PC-9 (cell line): ENCODE results near the gene HBEGF. TPM values are rescaled to one million over a fixed set of nuclear protein-coding genes. Genes with fewer than 3 reads are reported as not detected.

Source experiments
- BruUV-seq: library from RNA; stranded (reverse); fragments of 400-500 nt; replicated peaks from 2 replicates; lab custom pipeline; 2021; lab: Mats Ljungman, UMichigan
- CTCF ChIA-PET: fragments of 300-600 bp; sonication (Branson Sonifier 250); formaldehyde crosslinking; loops from one replicate; lab custom pipeline; 2022; ENCODE audit warnings: antibody characterized with exemption; lab: Charles Lee
- POLR2A ChIA-PET: fragments of 300-600 bp; sonication (Branson Sonifier 250); formaldehyde crosslinking; loops from one replicate; lab custom pipeline; 2022; ENCODE audit warnings: antibody characterized with exemption; ENCODE audit not compliant: unreplicated experiment; lab: Charles Lee
- DNase-seq, 2 experiments: peaks; one replicate each; pipeline versions ENCODE4 v3.0.0 to v3.0.0-alpha.2; 2015 to 2022; ENCODE audit warnings: mixed read lengths in 1 of 2
- H2AFZ ChIP-seq: fragments of 200-600 bp; sonication (generic); 2 replicates; pipeline ENCODE4 v1.8.1; 2017; ENCODE audit warnings: antibody characterized with exemption
- H3F3A ChIP-seq: fragments of 200-600 bp; sonication (generic); 2 replicates; pipeline ENCODE4 v1.8.1; 2017; ENCODE audit warnings: antibody characterized with exemption, mild to moderate bottlenecking, low read depth; ENCODE audit not compliant: insufficient read depth
- H3K27ac ChIP-seq: fragments of 200-600 bp; sonication (generic); 2 replicates; pipeline ENCODE4 v1.6.1; 2016; ENCODE audit warnings: mixed run types
- H3K27me3 ChIP-seq: fragments of 200-600 bp; sonication (generic); 2 replicates; pipeline ENCODE4 v1.6.1; 2016; ENCODE audit warnings: low read depth, mixed run types; ENCODE audit not compliant: insufficient read depth
- H3K36me3 ChIP-seq: fragments of 200-600 bp; sonication (generic); 2 replicates; pipeline ENCODE4 v1.6.1; 2016; ENCODE audit warnings: low read depth, mixed run types
- H3K4me1 ChIP-seq: fragments of 200-600 bp; sonication (generic); replicated peaks from 2 replicates; pipeline ENCODE4 v1.6.1; 2016; ENCODE audit warnings: mixed run types; ENCODE audit not compliant: insufficient read depth
- H3K4me2 ChIP-seq: fragments of 200-600 bp; sonication (generic); 2 replicates; pipeline ENCODE4 v1.6.1; 2017; ENCODE audit warnings: mixed run types
- H3K4me3 ChIP-seq: fragments of 200-600 bp; sonication (generic); 2 replicates; pipeline ENCODE4 v1.6.1; 2016; ENCODE audit warnings: mixed run types
- H3K79me2 ChIP-seq: fragments of 200-600 bp; sonication (generic); 2 replicates; pipeline ENCODE4 v1.6.1; 2017; ENCODE audit warnings: low read depth, mixed run types
- H3K9me2 ChIP-seq: fragments of 200-600 bp; sonication (generic); 2 replicates; pipeline ENCODE4 v1.8.1; 2017; ENCODE audit warnings: mild to moderate bottlenecking; ENCODE audit not compliant: insufficient read depth
- H3K9me3 ChIP-seq: fragments of 200-600 bp; sonication (generic); 2 replicates; pipeline ENCODE4 v1.8.1; 2016; ENCODE audit warnings: low read depth; ENCODE audit not compliant: insufficient read depth
- H4K20me1 ChIP-seq: fragments of 200-600 bp; sonication (generic); 2 replicates; pipeline ENCODE4 v1.8.1; 2017; ENCODE audit not compliant: insufficient read depth
- CTCF ChIP-seq: fragments of 200-600 bp; sonication (generic); conservative IDR thresholded peaks from 2 replicates; pipeline ENCODE4 v1.6.1; 2017; ENCODE audit warnings: mixed run types, antibody characterized with exemption, mild to moderate bottlenecking, moderate library complexity
- EZH2 ChIP-seq: fragments of 200-600 bp; sonication (generic); IDR thresholded peaks from 2 replicates; pipeline ENCODE4 v1.8.0; 2017; ENCODE audit warnings: antibody characterized with exemption, low read depth
- intact Hi-C: fragments of 100-400 bp; cut with micrococcal nuclease; formaldehyde crosslinking; loops from one replicate; pipeline ENCODE4 v1.10.0; 2022; ENCODE audit not compliant: unreplicated experiment
- total RNA-seq: library from RNA; stranded (reverse); gene quantifications from 2 replicates; pipeline ENCODE4 v1.2.3, GENCODE V29; 2021

The HBEGF gene
- total RNA-seq, 1 experiment from 2014 or later: 9.0 TPM

- Histone ChIP-seq H4K20me1 (peaks cover 97% of the 10 kb centered on the region), H3K4me1 (peaks cover 57% of the 10 kb centered on the region), H3K79me2 (peaks cover 84% of the 10 kb centered on the region), H3K4me3 (no peak overlapping the region), H3K27me3 (no peaks in the 10 kb centered on the region), H3K9me2 (no peaks in the 10 kb centered on the region), H2AFZ (no peak overlapping the region), H3K4me2 (peak overlapping the region; percentile 97), H3K36me3 (peaks cover 65% of the 10 kb centered on the region), H3K27ac (0 out of 2 replicates have a peak overlapping the region, but pooled peaks have one; percentile 22), H3F3A (peaks cover 87% of the 10 kb centered on the region; the same call in 1 of the 2 replicates), H3K9me3 (no peaks in the 10 kb centered on the region)
- peak in 1 of 2 experiments; percentile 33 for DNase-seq
- no TSS peak for BruUV-seq
- ChIA-PET POLR2A (no interaction called here), CTCF (no interaction called here)
- intact Hi-C loops: no loop called here
- TF ChIP-seq CTCF (no peak), EZH2 (no peak)
Observed at GRCh38 chr5:140340605-140341121, 5.7 kb downstream of the HBEGF start.

- Histone ChIP-seq H3K27ac (no peak overlapping the region), H3K27me3 (no peaks in the 10 kb centered on the region), H3K4me3 (no peak overlapping the region), H3K79me2 (peaks cover 73% of the 10 kb centered on the region), H3K4me1 (peaks cover 52% of the 10 kb centered on the region), H3K36me3 (peaks cover 71% of the 10 kb centered on the region), H3K9me3 (no peaks in the 10 kb centered on the region), H2AFZ (no peak overlapping the region), H4K20me1 (peaks cover 87% of the 10 kb centered on the region), H3K4me2 (peak overlapping the region; percentile 18; the same call in 1 of the 2 replicates), H3F3A (peaks cover 88% of the 10 kb centered on the region), H3K9me2 (no peaks in the 10 kb centered on the region)
- POLR2A ChIA-PET: no interaction called here
- CTCF ChIA-PET: no interaction called here
- TF ChIP-seq EZH2: no peak
- TF ChIP-seq CTCF: no peak
- no TSS peak for BruUV-seq
- DNase-seq: peak in 1 of 2 experiments; percentile 13
- intact Hi-C loops: no loop called here
Observed at GRCh38 chr5:140339636-140340035, 6.8 kb downstream of the HBEGF start.

DNA sequence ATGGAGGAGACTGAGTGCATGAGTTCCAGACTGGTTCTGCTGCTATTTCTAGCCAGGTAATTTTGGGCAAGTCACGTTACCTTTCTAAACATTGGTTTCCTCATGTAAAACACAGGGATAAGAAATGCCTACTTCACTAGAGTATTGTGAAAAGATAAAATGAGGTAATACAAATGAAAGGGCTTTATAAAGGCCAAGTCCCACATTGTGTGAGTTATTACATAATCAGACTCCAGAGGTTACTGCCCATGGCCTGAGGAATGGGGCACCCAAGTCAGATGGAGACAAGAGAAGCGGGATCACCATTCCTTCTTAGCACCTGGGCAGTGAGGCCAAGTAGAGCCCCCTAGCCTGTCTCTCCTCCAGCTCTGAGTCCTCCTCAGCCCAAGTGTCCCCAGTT, 7.5 kb downstream of the HBEGF start:
- Histone ChIP-seq H3K9me3 (no peaks in the 10 kb centered on the region), H3K36me3 (peaks cover 74% of the 10 kb centered on the region), H3K27me3 (no peaks in the 10 kb centered on the region), H3F3A (peaks cover 90% of the 10 kb centered on the region), H3K79me2 (peaks cover 66% of the 10 kb centered on the region), H4K20me1 (peaks cover 80% of the 10 kb centered on the region), H3K4me2 (peak overlapping the region; percentile 20; the same call in 1 of the 2 replicates), H2AFZ (no peak overlapping the region), H3K4me1 (peaks cover 45% of the 10 kb centered on the region), H3K9me2 (no peaks in the 10 kb centered on the region), H3K4me3 (no peak overlapping the region), H3K27ac (no peak overlapping the region)
- no peak for TF ChIP-seq EZH2
- TF ChIP-seq CTCF: no peak
- intact Hi-C loops: no loop called here
- POLR2A ChIA-PET: no interaction called here
- no peak for DNase-seq
- no TSS peak for BruUV-seq
- CTCF ChIA-PET: no interaction called here
